ENCODE results near the gene MTA3. TPM values are rescaled to one million over a fixed set of nuclear protein-coding genes. Genes with fewer than 3 reads are reported as not detected.

The MTA3 gene
- total RNA-seq, 1 experiment from 2014 or later, result 57.1 TPM

- CTCF ChIA-PET, result no interaction called here
- POLR2A ChIA-PET (ENCODE audit: low non-redundant PET), result no interaction called here
- no TSS peak for BruUV-seq (replicated peaks)
- intact Hi-C loops (cut with micrococcal nuclease; ENCODE audit: unreplicated experiment), result no loop called here
- Histone ChIP-seq H3K36me3 (ENCODE audit: insufficient read depth, low read length, poor library complexity, severe bottlenecking) (no peaks in the 10 kb centered on the region), H3K4me3 (ENCODE audit: low read depth, low read length, poor library complexity, severe bottlenecking) (no peak overlapping the region), H3K27me3 (replicated peaks; ENCODE audit: insufficient read depth, low read depth, low read length, poor library complexity) (no peaks in the 10 kb centered on the region), H3K27ac (ENCODE audit: low read depth, low read length, poor library complexity, severe bottlenecking) (no peak overlapping the region), H3K4me1 (ENCODE audit: insufficient read depth, low read length, poor library complexity, severe bottlenecking) (no peaks in the 10 kb centered on the region), H3K9me3 (ENCODE audit: low read depth, low read length, poor library complexity, severe bottlenecking) (no peaks in the 10 kb centered on the region)
- no peak for DNase-seq (ENCODE audit: low spot score)
- no peak for TF ChIP-seq CTCF (conservative IDR thresholded peaks at IDR 0.05; ENCODE audit: low read depth, low read length)
- TF ChIP-seq EZH2 (IDR thresholded peaks at IDR 0.05; ENCODE audit: borderline replicate concordance, low read depth, low read length, poor library complexity, severe bottlenecking), result no peak
Measured at GRCh38 chr2:42712934-42713333, 144.5 kb downstream of the MTA3 start.

- Histone ChIP-seq H3K4me3 (ENCODE audit: low read depth, low read length, poor library complexity, severe bottlenecking) (no peak overlapping the region), H3K27ac (ENCODE audit: low read depth, low read length, poor library complexity, severe bottlenecking) (no peak overlapping the region), H3K9me3 (ENCODE audit: low read depth, low read length, poor library complexity, severe bottlenecking) (no peaks in the 10 kb centered on the region), H3K4me1 (ENCODE audit: insufficient read depth, low read length, poor library complexity, severe bottlenecking) (no peaks in the 10 kb centered on the region), H3K36me3 (ENCODE audit: insufficient read depth, low read length, poor library complexity, severe bottlenecking) (no peaks in the 10 kb centered on the region), H3K27me3 (replicated peaks; ENCODE audit: insufficient read depth, low read depth, low read length, poor library complexity) (no peaks in the 10 kb centered on the region)
- CTCF ChIA-PET, result no interaction called here
- TF ChIP-seq CTCF (conservative IDR thresholded peaks at IDR 0.05; ENCODE audit: low read depth, low read length) (no peak), EZH2 (IDR thresholded peaks at IDR 0.05; ENCODE audit: borderline replicate concordance, low read depth, low read length, poor library complexity, severe bottlenecking) (no peak)
- POLR2A ChIA-PET (ENCODE audit: low non-redundant PET), result no interaction called here
- intact Hi-C loops (cut with micrococcal nuclease; ENCODE audit: unreplicated experiment), result no loop called here
- DNase-seq (ENCODE audit: low spot score), result no peak
- BruUV-seq (replicated peaks), result no TSS peak
Measured at GRCh38 chr2:42713920-42714319, 145.5 kb downstream of the MTA3 start.

- ChIA-PET CTCF (no interaction called here), POLR2A (ENCODE audit: low non-redundant PET) (no interaction called here)
- intact Hi-C loops (cut with micrococcal nuclease; ENCODE audit: unreplicated experiment), result no loop called here
- H3K36me3 ChIP-seq (ENCODE audit: insufficient read depth, low read length, poor library complexity, severe bottlenecking), result no peaks in the 10 kb centered on the region
- no TSS peak for BruUV-seq (replicated peaks)
- no peaks in the 10 kb centered on the region for H3K9me3 ChIP-seq (ENCODE audit: low read depth, low read length, poor library complexity, severe bottlenecking)
- H3K4me3 ChIP-seq (ENCODE audit: low read depth, low read length, poor library complexity, severe bottlenecking), result no peak overlapping the region
- no peak for DNase-seq (ENCODE audit: low spot score)
- no peaks in the 10 kb centered on the region for H3K4me1 ChIP-seq (ENCODE audit: insufficient read depth, low read length, poor library complexity, severe bottlenecking)
- H3K27ac ChIP-seq (ENCODE audit: low read depth, low read length, poor library complexity, severe bottlenecking), result no peak overlapping the region
- no peaks in the 10 kb centered on the region for H3K27me3 ChIP-seq (replicated peaks; ENCODE audit: insufficient read depth, low read depth, low read length, poor library complexity)
- TF ChIP-seq EZH2 (IDR thresholded peaks at IDR 0.05; ENCODE audit: borderline replicate concordance, low read depth, low read length, poor library complexity, severe bottlenecking), result no peak
- no peak for TF ChIP-seq CTCF (conservative IDR thresholded peaks at IDR 0.05; ENCODE audit: low read depth, low read length)
Measured at GRCh38 chr2:42714686-42715085, 146.3 kb downstream of the MTA3 start.

All from A673 (cell line).